Upper lobe of left lung (tissue), 4 donors: ENCODE data around the gene PRR7.

Source experiments
- CTCF ChIP-seq, 6 experiments: fragments of 450-650 bp in 4 of 6; fragments of 200-600 bp in 2 of 6; sonication (generic) in 2 of 6; IDR thresholded peaks; one replicate each; pipeline ENCODE4 v1.5.1; 2016 to 2019; ENCODE audit warnings: antibody characterized with exemption in 6 of 6
- EP300 ChIP-seq, 4 donors: sonication (generic); formaldehyde crosslinking; IDR thresholded peaks; one replicate each; pipeline ENCODE4 v1.5.1; 2017; ENCODE audit warnings: antibody characterized with exemption in 4 of 4, control low read depth in 2 of 4
- POLR2A ChIP-seq, 4 donors: fragments of 450-650 bp; IDR thresholded peaks; one replicate each; pipeline ENCODE4 v1.5.1; 2016 to 2017; ENCODE audit warnings: antibody characterized with exemption in 4 of 4, mild to moderate bottlenecking in 2 of 4
- POLR2AphosphoS5 ChIP-seq, 2 donors: sonication (generic); formaldehyde crosslinking; IDR thresholded peaks; one replicate each; pipeline ENCODE4 v1.5.1; 2017; ENCODE audit warnings: antibody characterized with exemption in 2 of 2

- no peak for TF ChIP-seq POLR2AphosphoS5 (IDR thresholded peaks at IDR 0.05)
- TF ChIP-seq CTCF (IDR thresholded peaks at IDR 0.05), result peak; percentile 41 to 77 (median 64)
- no peak for TF ChIP-seq POLR2A (IDR thresholded peaks at IDR 0.05)
- no peak for TF ChIP-seq EP300 (IDR thresholded peaks at IDR 0.05)
Observed at GRCh38 chr5:177491429-177491945, 44.9 kb downstream of the PRR7 start.
